ENCODE measurements around the gene ADPRM.

The ADPRM gene

DNA sequence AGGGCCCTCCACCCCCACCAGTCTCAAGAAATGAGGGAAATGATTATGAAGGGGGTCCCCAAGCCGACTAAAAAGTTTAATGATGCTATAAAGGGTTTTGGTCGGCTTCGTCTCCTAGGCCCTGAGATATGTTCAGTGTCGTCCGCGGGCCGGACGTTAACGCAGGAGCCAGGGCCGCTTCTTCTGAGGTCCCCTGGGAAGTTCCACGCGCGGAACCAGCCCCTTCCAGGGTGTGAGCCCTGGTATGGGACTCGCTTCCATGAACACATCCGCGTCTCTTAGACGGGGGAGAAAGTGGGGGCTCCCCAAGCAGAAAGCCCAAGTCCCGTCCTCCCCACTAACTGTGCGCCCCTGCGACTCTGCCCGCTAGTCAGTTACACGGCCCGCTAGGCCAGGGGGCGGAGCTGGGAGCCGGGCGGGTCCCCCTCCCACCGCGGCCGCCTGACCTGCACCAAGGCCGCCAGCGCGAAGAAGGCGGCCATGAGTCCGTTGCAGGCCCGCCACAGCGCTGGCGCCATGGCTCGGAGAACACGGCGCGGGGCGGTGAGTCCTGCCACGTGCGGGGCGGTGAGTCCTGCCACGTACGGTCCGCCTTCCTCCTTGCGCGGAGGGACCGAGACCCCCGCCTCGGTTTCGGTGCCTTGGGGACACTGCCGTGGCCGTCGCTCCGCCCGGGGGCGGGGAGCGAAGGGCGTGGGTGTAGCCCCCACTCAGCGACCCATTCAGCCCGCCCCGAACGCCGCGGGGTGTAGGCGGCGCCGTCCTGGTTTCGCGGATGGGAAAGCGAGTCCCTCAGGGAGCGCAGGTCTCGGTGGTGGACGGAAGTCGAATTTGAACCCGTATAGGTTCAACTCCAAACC is 32.2 kb downstream of the ADPRM start, which contains the start of gene TMEM220 (continued):
- no peak for TF ChIP-seq ZBTB10 (tag by site-specific recombination; IDR thresholded peaks at IDR 0.05)
- TF ChIP-seq ZNF311 (tag by site-specific recombination; IDR thresholded peaks at IDR 0.05; ENCODE audit: borderline replicate concordance), result no peak
- TF ChIP-seq GLI2 (tag by site-specific recombination; IDR thresholded peaks at IDR 0.05; ENCODE audit: borderline replicate concordance, low read depth), result no peak
- no peak for TF ChIP-seq ZNF23 (tag by site-specific recombination; IDR thresholded peaks at IDR 0.05; ENCODE audit: borderline replicate concordance)
- TF ChIP-seq ZNF704 (tag by site-specific recombination; IDR thresholded peaks at IDR 0.05), result no peak
- TF ChIP-seq ZNF16 (tag by site-specific recombination; IDR thresholded peaks at IDR 0.05; ENCODE audit: low read depth), result no peak
- TF ChIP-seq ZIC2 (tag by site-specific recombination; IDR thresholded peaks at IDR 0.05), result 0 out of 2 replicates have a peak, but pooled peaks have one; percentile 17
- TF ChIP-seq, protein P1, sequence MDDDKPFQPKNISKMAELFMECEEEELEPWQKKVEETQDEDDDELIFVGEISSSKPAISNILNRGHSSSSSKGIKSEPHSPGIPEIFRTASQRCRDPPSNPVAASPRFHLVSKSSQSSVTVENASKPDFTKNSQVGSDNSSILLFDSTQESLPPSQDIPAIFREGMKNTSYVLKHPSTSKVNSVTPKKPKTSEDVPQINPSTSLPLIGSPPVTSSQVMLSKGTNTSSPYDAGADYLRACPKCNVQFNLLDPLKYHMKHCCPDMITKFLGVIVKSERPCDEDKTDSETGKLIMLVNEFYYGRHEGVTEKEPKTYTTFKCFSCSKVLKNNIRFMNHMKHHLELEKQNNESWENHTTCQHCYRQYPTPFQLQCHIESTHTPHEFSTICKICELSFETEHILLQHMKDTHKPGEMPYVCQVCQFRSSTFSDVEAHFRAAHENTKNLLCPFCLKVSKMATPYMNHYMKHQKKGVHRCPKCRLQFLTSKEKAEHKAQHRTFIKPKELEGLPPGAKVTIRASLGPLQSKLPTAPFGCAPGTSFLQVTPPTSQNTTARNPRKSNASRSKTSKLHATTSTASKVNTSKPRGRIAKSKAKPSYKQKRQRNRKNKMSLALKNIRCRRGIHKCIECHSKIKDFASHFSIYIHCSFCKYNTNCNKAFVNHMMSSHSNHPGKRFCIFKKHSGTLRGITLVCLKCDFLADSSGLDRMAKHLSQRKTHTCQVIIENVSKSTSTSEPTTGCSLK (tag by site-specific recombination; IDR thresholded peaks at IDR 0.05), result no peak
- no peak for TF ChIP-seq ZNF473 (tag by site-specific recombination; IDR thresholded peaks at IDR 0.05)
- TF ChIP-seq FEZF1 (tag by site-specific recombination; IDR thresholded peaks at IDR 0.05), result no peak
- TF ChIP-seq ZBTB8A (tag by site-specific recombination; IDR thresholded peaks at IDR 0.05), result 0 out of 2 replicates have a peak, but pooled peaks have one; percentile 35
- no peak for TF ChIP-seq ZNF148 (tag by site-specific recombination; IDR thresholded peaks at IDR 0.05; ENCODE audit: borderline replicate concordance)
- TF ChIP-seq SP2 (tag by site-specific recombination; IDR thresholded peaks at IDR 0.05), result peak; percentile 55
- no peak for TF ChIP-seq ZNF518A (tag by site-specific recombination; conservative IDR thresholded peaks at IDR 0.05; ENCODE audit: low read depth)
- TF ChIP-seq ZFHX2 (tag by site-specific recombination; conservative IDR thresholded peaks at IDR 0.05), result peak; percentile 86
- no peak for TF ChIP-seq ZNF654 (tag by site-specific recombination; IDR thresholded peaks at IDR 0.05; ENCODE audit: low read depth)
- TF ChIP-seq MYNN (tag by site-specific recombination; IDR thresholded peaks at IDR 0.05; ENCODE audit: borderline replicate concordance), result no peak
- no peak for TF ChIP-seq ZNF660 (tag by site-specific recombination; IDR thresholded peaks at IDR 0.05)
- TF ChIP-seq, protein P2, sequence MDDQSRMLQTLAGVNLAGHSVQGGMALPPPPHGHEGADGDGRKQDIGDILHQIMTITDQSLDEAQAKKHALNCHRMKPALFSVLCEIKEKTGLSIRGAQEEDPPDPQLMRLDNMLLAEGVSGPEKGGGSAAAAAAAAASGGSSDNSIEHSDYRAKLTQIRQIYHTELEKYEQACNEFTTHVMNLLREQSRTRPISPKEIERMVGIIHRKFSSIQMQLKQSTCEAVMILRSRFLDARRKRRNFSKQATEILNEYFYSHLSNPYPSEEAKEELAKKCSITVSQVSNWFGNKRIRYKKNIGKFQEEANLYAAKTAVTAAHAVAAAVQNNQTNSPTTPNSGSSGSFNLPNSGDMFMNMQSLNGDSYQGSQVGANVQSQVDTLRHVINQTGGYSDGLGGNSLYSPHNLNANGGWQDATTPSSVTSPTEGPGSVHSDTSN (CRISPR knock-in tag; IDR thresholded peaks at IDR 0.05), result no peak
- no peak for TF ChIP-seq ZBTB20 (tag by site-specific recombination; IDR thresholded peaks at IDR 0.05)
- no peak for TF ChIP-seq ZNF791 (tag by site-specific recombination; IDR thresholded peaks at IDR 0.05)
- no peak for TF ChIP-seq KLF8 (tag by site-specific recombination; IDR thresholded peaks at IDR 0.05)
- peak; percentile 75; the same call in 1 of the 2 replicates for TF ChIP-seq YY1 (tag by site-specific recombination; IDR thresholded peaks at IDR 0.05)
- TF ChIP-seq ZNF391 (tag by site-specific recombination; IDR thresholded peaks at IDR 0.05; ENCODE audit: borderline replicate concordance, low read depth), result no peak

Measured in HEK293 (cell line).